OCI-LY3 (cell line): ENCODE data around the gene TAGLN2.

ENCODE experiments used
- H2AFZ ChIP-seq: fragments of 200-600, 300-600 bp; shearing (Covaris generic); 2 replicates; pipeline ENCODE4 v1.6.0; 2014; ENCODE audit warnings: antibody characterized with exemption, low read depth, low read length
- H3K27ac ChIP-seq: fragments of 200-600, 300-600 bp; sonication (generic); 2 replicates; pipeline ENCODE4 v1.5.1; 2014; ENCODE audit warnings: mild to moderate bottlenecking, low read length, moderate library complexity, mixed read lengths
- H3K27me3 ChIP-seq: fragments of 200-600, 300-600 bp; sonication (generic); 2 replicates; pipeline ENCODE4 v1.6.1; 2014; ENCODE audit warnings: low read depth, low read length, mixed read lengths
- H3K36me3 ChIP-seq: fragments of 200-600, 300-600 bp; sonication (generic); replicated peaks from 2 replicates; pipeline ENCODE3; 2014; ENCODE audit warnings: low read depth, low read length, mixed read lengths
- H3K4me1 ChIP-seq: fragments of 300-600, 200-600 bp; sonication (generic); 2 replicates; pipeline ENCODE4 v1.6.1; 2014; ENCODE audit warnings: low read length, mixed read lengths
- H3K4me2 ChIP-seq: fragments of 200-600, 300-600 bp; sonication (generic); 2 replicates; pipeline ENCODE4 v1.6.1; 2014; ENCODE audit warnings: low read length, mixed read lengths
- H3K4me3 ChIP-seq: fragments of 300-600, 200-600 bp; sonication (generic); 2 replicates; pipeline ENCODE4 v1.5.1; 2014; ENCODE audit warnings: antibody characterized with exemption, mild to moderate bottlenecking, low read length, moderate library complexity
- H3K79me2 ChIP-seq: fragments of 300-600, 200-600 bp; shearing (Covaris generic); 2 replicates; pipeline ENCODE4 v1.6.1; 2014; ENCODE audit warnings: mild to moderate bottlenecking, low read length, mixed read lengths
- H3K9ac ChIP-seq: fragments of 300-600, 200-600 bp; shearing (Covaris generic); 2 replicates; pipeline ENCODE4 v1.6.0; 2014; ENCODE audit warnings: mild to moderate bottlenecking, low read length, moderate library complexity
- H3K9me3 ChIP-seq: fragments of 200-600, 300-600 bp; shearing (Covaris generic); 2 replicates; pipeline ENCODE4 v1.6.1; 2014; ENCODE audit warnings: low read length, mixed read lengths; ENCODE audit not compliant: insufficient read depth
- H4K20me1 ChIP-seq: fragments of 200-600, 300-600 bp; sonication (generic); 2 replicates; pipeline ENCODE4 v1.6.1; 2016; ENCODE audit warnings: low read length, mixed read lengths; ENCODE audit not compliant: insufficient read depth
- CTCF ChIP-seq: fragments of 200-600, 300-600 bp; sonication (generic); IDR thresholded peaks from 2 replicates; pipeline ENCODE4 v1.5.1; 2014; ENCODE audit warnings: antibody characterized with exemption, low read length, low read depth
- EZH2phosphoT487 ChIP-seq: fragments of 200-600 bp; shearing (Covaris generic); IDR thresholded peaks from 2 replicates; pipeline ENCODE4 v1.6.1; 2018; ENCODE audit warnings: antibody characterized with exemption, mixed run types, low read depth

The TAGLN2 gene

GRCh38 chr1:159891275-159892157 lies 33.8 kb downstream of the TAGLN2 start:
- no peaks in the 10 kb centered on the region for H3K9me3 ChIP-seq
- no peaks in the 10 kb centered on the region for H3K36me3 ChIP-seq
- peaks cover 41% of the 10 kb centered on the region for H3K4me1 ChIP-seq
- H3K27me3 ChIP-seq: peaks cover 19% of the 10 kb centered on the region; the same call in 1 of the 2 replicates
- TF ChIP-seq CTCF (peak; percentile 100), EZH2phosphoT487 (no peak)
- H2AFZ ChIP-seq: no peak overlapping the region
- H4K20me1 ChIP-seq: no peaks in the 10 kb centered on the region
- no peaks in the 10 kb centered on the region for H3K79me2 ChIP-seq
- no peak overlapping the region for H3K27ac ChIP-seq
- H3K4me3 ChIP-seq: no peak overlapping the region
- no peak overlapping the region for H3K4me2 ChIP-seq
- H3K9ac ChIP-seq: no peak overlapping the region

- Histone ChIP-seq H3K79me2 (no peaks in the 10 kb centered on the region), H2AFZ (no peak overlapping the region), H3K27me3 (peaks cover 9% of the 10 kb centered on the region; the same call in 1 of the 2 replicates), H3K4me3 (peak overlapping the region; percentile 50), H3K9me3 (no peaks in the 10 kb centered on the region), H4K20me1 (no peaks in the 10 kb centered on the region), H3K4me2 (peak overlapping the region; percentile 83), H3K27ac (peak overlapping the region; percentile 5; the same call in 1 of the 2 replicates), H3K4me1 (peaks cover 41% of the 10 kb centered on the region), H3K36me3 (no peaks in the 10 kb centered on the region), H3K9ac (peak overlapping the region; percentile 48; the same call in 1 of the 2 replicates)
- TF ChIP-seq EZH2phosphoT487 (no peak), CTCF (no peak)
Measured at GRCh38 chr1:159890390-159890789, 34.9 kb downstream of the TAGLN2 start.

- no peaks in the 10 kb centered on the region for H4K20me1 ChIP-seq
- H3K4me1 ChIP-seq: peaks cover 41% of the 10 kb centered on the region
- no peaks in the 10 kb centered on the region for H3K79me2 ChIP-seq
- H3K27ac ChIP-seq: peak overlapping the region; percentile 54
- H3K4me2 ChIP-seq: peak overlapping the region; percentile 83
- no peak overlapping the region for H2AFZ ChIP-seq
- H3K4me3 ChIP-seq: peak overlapping the region; percentile 50
- TF ChIP-seq CTCF (no peak), EZH2phosphoT487 (no peak)
- H3K9me3 ChIP-seq: no peaks in the 10 kb centered on the region
- H3K36me3 ChIP-seq: no peaks in the 10 kb centered on the region
- H3K27me3 ChIP-seq: peaks cover 4% of the 10 kb centered on the region; the same call in 1 of the 2 replicates
- peak overlapping the region; percentile 48; the same call in 1 of the 2 replicates for H3K9ac ChIP-seq
Measured at GRCh38 chr1:159889821-159890252, 35.5 kb downstream of the TAGLN2 start.

- H3K4me2 ChIP-seq: peak overlapping the region; percentile 83
- no peak overlapping the region for H2AFZ ChIP-seq
- no peak for TF ChIP-seq CTCF
- TF ChIP-seq EZH2phosphoT487: no peak
- H3K27me3 ChIP-seq: no peaks in the 10 kb centered on the region
- no peaks in the 10 kb centered on the region for H3K79me2 ChIP-seq
- peak overlapping the region; percentile 48; the same call in 1 of the 2 replicates for H3K9ac ChIP-seq
- no peaks in the 10 kb centered on the region for H3K9me3 ChIP-seq
- peaks cover 41% of the 10 kb centered on the region for H3K4me1 ChIP-seq
- H3K4me3 ChIP-seq: peak overlapping the region; percentile 50
- H3K27ac ChIP-seq: peak overlapping the region; percentile 54
- H3K36me3 ChIP-seq: no peaks in the 10 kb centered on the region
- H4K20me1 ChIP-seq: no peaks in the 10 kb centered on the region
Measured at GRCh38 chr1:159889202-159889601, 36.1 kb downstream of the TAGLN2 start.
